GM21360 (cell line): ENCODE results near the gene RNASET2.

Experiments
- ATAC-seq: cut with Tn5 transposase; IDR thresholded peaks from one replicate; pipeline ENCODE4 v1.9.1; 2021; ENCODE audit warnings: mild to moderate bottlenecking, moderate library complexity; ENCODE audit not compliant: unreplicated experiment

The RNASET2 gene

GRCh38 chr6:166956444-166957086 is at the start of gene RNASET2:
Gene RNASET2 (minus strand): TSS chr6:166956550. CDS start chr6:166956182, 368 bp downstream.
- ATAC-seq = peak; percentile 59

DNA sequence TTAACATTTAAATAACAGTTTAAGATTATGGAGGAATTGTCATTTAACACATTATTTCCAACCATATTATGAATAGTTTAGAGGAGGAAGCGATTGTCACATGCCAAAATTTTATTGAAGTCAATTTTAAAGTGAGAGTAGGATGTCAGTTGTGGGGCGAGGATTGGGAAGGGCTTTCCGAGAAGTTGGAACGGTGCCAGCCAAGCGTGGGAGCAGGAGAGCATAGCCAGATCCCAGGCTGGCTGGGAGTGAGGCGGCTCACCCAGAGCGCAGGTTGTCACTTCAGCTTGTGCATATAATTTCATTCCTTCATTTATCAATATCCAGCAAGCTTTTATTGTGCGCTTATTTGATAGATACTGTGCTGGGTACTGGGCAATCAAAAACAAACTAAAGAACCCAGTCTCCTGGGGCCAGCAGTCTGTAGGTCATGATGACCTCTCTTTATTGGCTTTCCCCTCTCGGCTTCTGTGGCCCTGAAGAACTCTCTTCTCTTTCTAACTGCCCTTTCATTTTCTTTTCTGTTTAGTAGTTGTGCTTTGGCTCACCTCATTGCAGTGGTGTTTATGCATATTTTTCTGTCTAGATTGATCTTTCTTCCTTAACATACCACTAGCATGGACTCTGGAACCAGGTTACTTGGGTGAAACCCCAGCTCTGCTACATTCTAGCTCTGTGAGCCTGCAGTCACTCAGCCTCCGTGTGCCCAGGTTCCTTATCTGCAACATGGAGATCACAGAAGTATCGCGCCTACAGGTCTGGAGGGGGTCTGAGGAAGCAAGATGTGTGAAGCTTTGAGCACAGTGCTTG is 49.2 kb upstream of the RNASET2 start:
- no peak for ATAC-seq

- no peak for ATAC-seq
These were observed 44.4 kb upstream of the RNASET2 start for GRCh38 chr6:167000759-167001158.

DNA sequence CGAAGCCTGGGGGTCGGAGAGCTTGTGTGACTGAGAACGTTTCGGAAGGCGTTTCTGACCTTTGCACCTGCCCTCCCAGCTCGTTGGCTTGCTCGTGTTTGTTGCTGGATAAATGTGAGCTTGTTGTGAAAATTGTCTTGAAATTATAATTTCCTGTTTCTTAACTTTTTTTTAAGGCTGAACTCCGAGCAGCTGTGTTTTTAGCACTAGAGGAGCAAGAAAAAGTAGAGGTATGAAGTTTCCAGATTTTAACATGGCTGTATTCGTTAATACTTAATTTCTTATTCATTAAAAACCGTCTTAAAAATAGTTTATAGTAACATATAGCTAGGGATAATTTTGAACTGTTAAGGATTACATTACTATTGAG is 43.5 kb upstream of the RNASET2 start:
- ATAC-seq = no peak

DNA sequence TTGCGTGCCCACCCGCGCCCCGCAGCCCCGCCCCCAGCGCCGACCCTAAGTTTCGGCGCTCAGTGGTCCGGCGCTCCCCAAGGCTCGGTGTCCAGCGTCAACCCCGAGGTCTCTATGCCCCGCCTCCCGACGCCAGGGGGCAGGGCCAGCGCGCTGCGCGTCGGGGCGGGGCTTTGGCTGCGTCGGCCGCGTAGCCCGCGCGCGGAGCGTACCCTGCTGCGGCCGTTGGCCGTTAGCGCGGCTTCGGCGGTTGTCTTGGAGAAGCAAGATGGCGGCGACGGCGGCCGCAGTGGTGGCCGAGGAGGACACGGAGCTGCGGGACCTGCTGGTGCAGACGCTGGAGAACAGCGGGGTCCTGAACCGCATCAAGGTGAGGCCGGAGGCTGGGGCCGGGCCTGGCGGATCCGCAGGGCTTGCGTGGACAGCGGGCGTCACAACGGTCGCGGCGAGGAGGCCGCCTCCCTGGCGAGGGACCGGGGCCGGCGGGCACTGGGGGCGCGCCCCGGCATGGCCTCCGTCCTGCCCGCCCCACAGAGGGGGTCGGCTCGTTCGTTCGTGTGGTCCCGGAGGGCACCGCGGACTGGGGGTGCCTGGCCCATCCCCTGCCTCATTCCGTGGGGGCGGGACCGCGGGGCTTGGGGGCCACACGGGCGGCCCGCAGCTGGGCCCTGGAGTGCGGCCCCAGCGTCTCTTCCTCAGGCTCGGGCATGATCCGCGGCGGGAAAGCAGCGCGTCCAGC is 43.0 kb upstream of the RNASET2 start, which contains the start of gene CEP43:
Gene CEP43, plus strand, starts transcription at position 253 of the 739 bp plus-strand sequence. Its CDS starts 16 bp downstream, at position 269.
- ATAC-seq = peak; percentile 90

- ATAC-seq = peak; percentile 3
These were observed 42.1 kb upstream of the RNASET2 start for GRCh38 chr6:166998256-166999144.

- peak; percentile 28 for ATAC-seq
These were observed 41.5 kb upstream of the RNASET2 start for GRCh38 chr6:166997768-166998255.

GRCh38 chr6:166997348-166997747 is 41.0 kb upstream of the RNASET2 start:
- ATAC-seq = no peak

DNA sequence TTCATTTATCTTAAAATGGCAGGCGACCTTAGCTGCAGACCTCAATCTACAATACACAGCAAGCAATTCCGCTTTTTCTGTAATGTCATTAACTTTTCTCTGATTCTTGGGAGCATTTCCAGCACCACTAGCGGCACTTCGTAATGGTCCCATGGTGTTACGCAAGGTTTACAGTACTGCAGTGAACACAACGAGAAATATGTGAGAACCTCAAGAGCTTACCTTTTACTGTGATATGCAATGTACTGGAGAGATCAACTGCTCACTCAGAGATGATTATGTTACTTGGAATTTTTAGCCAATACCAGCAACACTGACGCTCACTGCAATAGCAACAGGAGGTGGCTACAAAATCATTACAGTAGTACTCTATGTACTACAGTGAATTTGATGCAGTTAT is 40.1 kb upstream of the RNASET2 start:
- ATAC-seq = no peak

DNA sequence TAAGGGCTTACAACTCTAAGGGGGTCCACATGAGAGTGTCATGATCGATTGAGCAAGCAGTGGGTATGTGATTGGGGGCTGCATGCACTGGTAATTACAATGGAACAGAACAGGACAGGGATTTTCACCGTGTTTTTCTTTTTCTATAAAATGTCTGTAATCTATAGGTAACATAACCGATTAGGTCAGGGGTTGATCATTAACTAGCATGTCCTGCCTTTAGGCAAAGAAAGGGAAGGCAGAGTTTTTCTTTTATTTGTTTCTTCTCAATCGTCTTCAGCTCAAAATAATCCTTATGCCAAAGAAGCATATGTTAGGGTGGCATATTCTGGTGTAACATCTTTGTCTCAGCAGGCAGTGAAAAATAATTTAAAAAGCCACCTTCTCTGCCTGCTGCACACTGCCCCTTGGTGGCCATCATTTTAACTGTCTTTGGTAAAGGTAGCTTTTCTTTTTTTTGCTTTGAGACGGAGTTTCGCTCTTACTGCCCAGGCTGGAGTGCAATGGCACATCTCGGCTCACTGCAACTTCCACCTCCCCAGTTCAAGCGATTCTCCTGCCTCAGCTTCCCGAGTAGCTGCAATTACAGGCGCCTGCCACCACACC is 33.2 kb upstream of the RNASET2 start:
- peak; percentile 81 for ATAC-seq

DNA sequence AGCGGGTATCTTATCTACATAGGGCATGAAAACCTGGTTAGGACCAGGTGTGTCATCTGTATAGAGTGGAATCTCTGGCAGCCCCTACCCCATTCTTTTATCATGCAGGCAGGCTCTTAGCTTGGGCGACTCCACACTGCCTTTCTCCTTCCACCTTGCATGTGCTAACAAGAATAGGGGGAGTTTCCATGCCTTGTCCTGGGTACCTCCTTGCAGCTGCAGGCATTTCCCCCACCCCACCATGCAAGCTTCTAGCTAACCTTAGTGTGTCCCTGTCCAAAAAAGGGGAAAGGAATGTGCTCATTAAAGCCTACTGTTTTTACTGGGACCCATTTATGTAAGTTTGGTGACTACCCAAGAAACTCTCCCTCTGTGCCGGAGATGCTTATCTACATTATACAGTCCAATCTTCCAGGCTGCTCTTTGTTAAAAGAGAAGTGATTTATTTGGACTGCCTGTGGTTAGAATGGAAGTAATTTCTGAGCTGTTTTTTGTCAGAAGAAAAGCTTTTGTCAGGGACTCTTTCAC is 32.4 kb upstream of the RNASET2 start:
- ATAC-seq = no peak

GRCh38 chr6:166987930-166988329 is 31.6 kb upstream of the RNASET2 start:
- no peak for ATAC-seq

- ATAC-seq = no peak
These were observed 31.1 kb upstream of the RNASET2 start for GRCh38 chr6:166987448-166987847.

DNA sequence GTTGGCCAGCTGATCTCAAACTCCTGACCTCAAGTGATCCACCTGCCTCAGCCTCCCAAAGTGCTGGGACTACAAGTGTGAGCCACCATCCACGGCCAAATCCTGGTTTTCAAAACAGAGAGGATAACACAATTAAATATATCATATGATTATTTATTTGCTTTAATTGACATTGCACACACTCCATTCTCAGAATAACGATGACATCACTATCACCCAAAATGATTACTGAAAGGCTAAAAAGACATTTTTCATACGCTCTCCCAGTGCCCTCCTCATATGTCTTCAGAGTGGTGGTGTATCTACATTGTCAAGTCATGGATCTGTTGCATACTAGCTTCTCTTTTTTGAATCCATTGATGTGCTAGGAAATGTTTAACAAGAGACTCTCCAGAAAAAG is 24.4 kb upstream of the RNASET2 start:
- ATAC-seq = no peak

DNA sequence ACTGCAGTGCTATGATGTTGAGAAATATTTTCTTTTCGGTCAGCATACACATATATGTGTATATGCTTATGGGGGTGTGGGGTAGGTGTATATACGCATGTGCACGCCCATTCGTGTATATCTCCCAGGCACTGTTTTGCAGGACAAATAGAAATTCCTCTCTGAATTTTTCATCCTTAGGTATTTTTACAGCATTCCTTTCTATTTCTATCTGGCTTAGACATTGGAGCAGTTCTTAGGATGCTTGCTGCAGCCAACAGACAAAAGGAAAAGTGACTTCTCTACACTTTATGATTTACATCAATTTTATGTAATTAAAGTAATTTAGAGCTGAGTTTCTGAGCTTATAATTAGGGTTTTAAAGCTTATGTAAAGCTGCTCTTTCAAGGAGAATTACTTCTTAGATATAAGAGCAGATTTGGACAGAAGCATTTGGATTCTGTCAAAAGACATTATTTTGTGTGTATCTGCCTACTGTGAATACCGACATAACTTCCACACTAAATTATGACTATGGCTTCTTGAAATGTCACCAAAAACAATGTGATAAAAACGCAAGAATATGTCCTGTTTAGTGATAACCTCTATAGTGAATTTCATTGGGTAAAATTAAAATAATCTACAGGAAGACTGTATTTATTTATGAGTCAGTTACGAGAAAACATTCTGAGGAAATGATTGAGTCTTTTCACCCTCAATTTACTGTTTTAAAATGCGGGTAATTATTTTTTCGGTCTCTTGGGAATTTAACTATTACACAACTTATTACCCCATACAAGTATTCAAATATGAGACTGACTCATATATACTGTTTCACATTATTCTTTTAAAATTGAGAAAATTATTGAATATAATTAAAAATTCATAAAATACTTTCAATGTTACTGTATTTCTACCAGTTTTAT is 21.5 kb upstream of the RNASET2 start:
- no peak for ATAC-seq

DNA sequence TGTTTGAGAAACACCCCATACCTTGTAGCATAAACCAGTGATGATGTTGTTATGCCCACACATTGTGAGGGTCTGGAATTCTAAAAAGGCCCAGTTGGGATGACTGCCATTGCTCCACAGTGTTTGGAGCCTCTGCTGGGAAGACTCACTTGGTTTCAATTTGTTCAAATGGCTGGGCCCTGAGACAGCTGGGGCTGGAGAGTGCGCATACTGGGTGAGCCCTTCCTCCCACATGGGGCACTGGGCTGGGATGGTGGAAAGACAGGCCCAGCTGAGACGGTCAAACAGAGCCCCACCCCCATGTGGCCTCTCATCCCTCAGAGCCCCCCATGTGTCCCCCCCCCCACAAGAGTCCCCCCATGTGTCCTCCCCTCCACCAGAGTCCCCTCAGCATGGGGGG is 20.3 kb upstream of the RNASET2 start:
- ATAC-seq = no peak

DNA sequence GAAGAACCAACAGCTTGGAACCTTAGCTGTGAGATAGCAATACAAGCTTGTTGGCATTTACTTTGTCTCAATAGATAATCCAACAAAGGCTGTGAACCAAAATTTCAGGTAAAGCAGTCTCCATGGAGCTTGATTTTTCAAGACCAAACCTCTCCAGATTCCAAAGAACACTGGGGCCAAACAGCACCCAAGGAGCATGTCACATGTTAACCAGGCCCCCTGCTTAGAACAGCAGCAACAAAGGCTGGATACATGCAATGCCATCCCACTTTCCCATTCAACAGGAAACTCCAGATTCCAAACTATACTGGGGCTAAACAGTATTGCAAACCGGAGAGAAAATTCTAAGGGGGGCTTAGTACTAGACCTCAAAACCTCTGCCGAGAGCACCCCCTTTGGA is 15.8 kb upstream of the RNASET2 start:
- ATAC-seq = no peak

DNA sequence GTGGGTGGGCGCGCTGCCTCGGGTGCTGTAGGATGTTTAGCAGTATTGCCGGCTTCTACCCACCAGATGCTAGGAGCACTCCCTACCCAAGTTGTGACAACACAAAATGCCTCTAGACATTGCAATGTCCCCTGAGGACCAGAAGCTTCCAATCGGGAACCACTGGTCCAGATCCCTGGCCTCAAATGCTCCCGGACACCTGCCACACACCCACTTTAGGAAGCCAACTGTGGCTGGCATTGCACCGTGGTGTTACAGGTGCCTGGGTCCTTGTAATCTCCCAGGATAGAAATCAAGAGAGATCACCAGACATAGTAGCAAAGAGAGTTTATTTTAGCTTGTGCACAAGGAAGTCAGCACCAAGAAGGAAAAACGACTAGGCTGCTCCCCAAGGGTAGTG is 14.9 kb upstream of the RNASET2 start:
- ATAC-seq = no peak

GRCh38 chr6:166970776-166971175 is 14.4 kb upstream of the RNASET2 start:
- ATAC-seq = no peak
